Measurements from ENCODE around the gene HS3ST6. TPM values are rescaled to one million over a fixed set of nuclear protein-coding genes. Genes with fewer than 3 reads are reported as not detected.

The HS3ST6 gene
- total and polyA plus RNA-seq, 2 donors (not counting 3 experiments of a cell fraction or from before 2014, with no cell fraction given) = not detected

GRCh38 chr16:1949507-1949906 lies 31.3 kb upstream of the HS3ST6 start:
- H3K79me2 ChIP-seq (ENCODE audit: control insufficient read depth, insufficient read depth, low read length) = no peaks in the 10 kb centered on the region
- ChIA-PET CTCF (no interaction called here), POLR2A (no interaction called here)
- H3K4me1 ChIP-seq (ENCODE audit: control insufficient read depth, extremely low read depth, insufficient read depth, low read length) = no peaks in the 10 kb centered on the region
- H3K9ac ChIP-seq (replicated peaks; ENCODE audit: extremely low read depth, insufficient read depth, low read length) = no peak overlapping the region
- no peaks in the 10 kb centered on the region for H3K27me3 ChIP-seq (ENCODE audit: control insufficient read depth in 2 of 2, insufficient read depth in 2 of 2, low read length in 2 of 2)
- no peak for TF ChIP-seq MYC (IDR thresholded peaks at IDR 0.05; ENCODE audit: low read depth, low read length)
- TF ChIP-seq MAX (IDR thresholded peaks at IDR 0.05; ENCODE audit: insufficient read depth, insufficient read length) = no peak
- dilution Hi-C loops (cut with MboI; ENCODE audit: extremely low pct_ligation_motif_present, low sequenced_read_pairs) = no loop called here
- no peak overlapping the region for H3K4me3 ChIP-seq (replicated peaks in 1 of 3; ENCODE audit: insufficient read depth in 1 of 3, low read depth in 1 of 3, low read length in 3 of 3)
- no peak for FAIRE-seq
- no peak overlapping the region for H3K4me2 ChIP-seq (ENCODE audit: insufficient read depth, low read length)
- BruUV-seq (replicated peaks) = no TSS peak
- no peaks in the 10 kb centered on the region for H3K9me1 ChIP-seq (replicated peaks; ENCODE audit: control insufficient read depth, extremely low read depth, insufficient read depth, low read length)
- DNase-seq (ENCODE audit: low read depth, low spot score) = no peak
- no peaks in the 10 kb centered on the region for H4K20me1 ChIP-seq (replicated peaks; ENCODE audit: control insufficient read depth, extremely low read depth, insufficient read depth, low read length)
- no peak overlapping the region for H3K27ac ChIP-seq (ENCODE audit: insufficient read depth, low read depth, low read length)
- no peaks in the 10 kb centered on the region for H3K36me3 ChIP-seq (ENCODE audit: control insufficient read depth in 2 of 2, extremely low read depth in 1 of 2, insufficient read depth in 2 of 2, low read length in 2 of 2)
- intact Hi-C loops (cut with micrococcal nuclease) = no loop called here
- no peak overlapping the region for H2AFZ ChIP-seq (ENCODE audit: low read depth, low read length)
- no peaks in the 10 kb centered on the region for H3K9me3 ChIP-seq (replicated peaks; ENCODE audit: control insufficient read depth, insufficient read depth, low read length)

- no peak overlapping the region for H3K27ac ChIP-seq (ENCODE audit: insufficient read depth, low read depth, low read length)
- no peaks in the 10 kb centered on the region for H3K9me3 ChIP-seq (replicated peaks; ENCODE audit: control insufficient read depth, insufficient read depth, low read length)
- ChIA-PET POLR2A (interaction anchor here (0.7 kb wide), 1 partner anchor 9 kb away, joined by 4 read pairs; no protein-coding TSS in a partner anchor), CTCF (no interaction called here)
- TF ChIP-seq CTCF (IDR thresholded peaks at IDR 0.05; ENCODE audit: extremely low read depth in 1 of 2, insufficient read depth in 1 of 2, low read depth in 1 of 2, low read length in 2 of 2) (no peak), MYC (IDR thresholded peaks at IDR 0.05; ENCODE audit: low read depth, low read length) (no peak), POLR2AphosphoS5 (IDR thresholded peaks at IDR 0.05; ENCODE audit: insufficient read depth, low read depth, low read length) (no peak), EZH2 (IDR thresholded peaks at IDR 0.05; ENCODE audit: borderline replicate concordance, low read depth, low read length, severe bottlenecking) (no peak), JUN (IDR thresholded peaks at IDR 0.05; ENCODE audit: borderline replicate concordance, insufficient read depth, insufficient read length, low read depth) (no peak), POLR2A (IDR thresholded peaks at IDR 0.05; ENCODE audit: low read depth, low read length) (no peak), MAX (IDR thresholded peaks at IDR 0.05; ENCODE audit: insufficient read depth, insufficient read length) (no peak), GATA2 (IDR thresholded peaks at IDR 0.05; ENCODE audit: insufficient read depth, insufficient read length, low read depth, low read length) (no peak), FOS (IDR thresholded peaks at IDR 0.05; ENCODE audit: borderline replicate concordance, insufficient read depth, low read length) (no peak)
- H3K36me3 ChIP-seq (ENCODE audit: control insufficient read depth in 2 of 2, extremely low read depth in 1 of 2, insufficient read depth in 2 of 2, low read length in 2 of 2) = no peaks in the 10 kb centered on the region
- no peak for DNase-seq (ENCODE audit: low read depth, low spot score)
- no peak for FAIRE-seq
- no peaks in the 10 kb centered on the region for H3K27me3 ChIP-seq (ENCODE audit: control insufficient read depth in 2 of 2, insufficient read depth in 2 of 2, low read length in 2 of 2)
- no TSS peak for BruUV-seq (replicated peaks)
- no peak overlapping the region for H3K4me2 ChIP-seq (ENCODE audit: insufficient read depth, low read length)
- H3K9ac ChIP-seq (replicated peaks; ENCODE audit: extremely low read depth, insufficient read depth, low read length) = no peak overlapping the region
- no peaks in the 10 kb centered on the region for H3K9me1 ChIP-seq (replicated peaks; ENCODE audit: control insufficient read depth, extremely low read depth, insufficient read depth, low read length)
- peaks cover 5% of the 10 kb centered on the region for H3K4me1 ChIP-seq (ENCODE audit: control insufficient read depth, extremely low read depth, insufficient read depth, low read length)
- intact Hi-C loops (cut with micrococcal nuclease) = no loop called here
- H4K20me1 ChIP-seq (replicated peaks; ENCODE audit: control insufficient read depth, extremely low read depth, insufficient read depth, low read length) = no peaks in the 10 kb centered on the region
- H3K79me2 ChIP-seq (ENCODE audit: control insufficient read depth, insufficient read depth, low read length) = no peaks in the 10 kb centered on the region
- no peak overlapping the region for H2AFZ ChIP-seq (ENCODE audit: low read depth, low read length)
- dilution Hi-C loops (cut with MboI; ENCODE audit: extremely low pct_ligation_motif_present, low sequenced_read_pairs) = no loop called here
- H3K4me3 ChIP-seq (replicated peaks in 1 of 3; ENCODE audit: insufficient read depth in 1 of 3, low read depth in 1 of 3, low read length in 3 of 3) = no peak overlapping the region
These were observed 29.1 kb upstream of the HS3ST6 start for GRCh38 chr16:1947369-1947670.
